OCI-M2 (cell line): ENCODE results near the gene CCDC47.
"Not testable (repeated sequence)": the region's sequence is repeated elsewhere in the genome, so short reads cannot be mapped to it uniquely, and the experiment has no call there.

Experiments used
- DNase-seq: peaks from one replicate; lab custom pipeline; 2025; ENCODE audit not compliant: unreplicated experiment; lab: John Stamatoyannopoulos, UW

CCDC47 gene

GRCh38 chr17:63773272-63774140 lies at the start of gene CCDC47:
Gene CCDC47, minus strand, starts transcription at chr17:63773597. Its CDS starts 7,422 bp downstream, at chr17:63766175.
- DNase-seq = peak; percentile 79

DNA sequence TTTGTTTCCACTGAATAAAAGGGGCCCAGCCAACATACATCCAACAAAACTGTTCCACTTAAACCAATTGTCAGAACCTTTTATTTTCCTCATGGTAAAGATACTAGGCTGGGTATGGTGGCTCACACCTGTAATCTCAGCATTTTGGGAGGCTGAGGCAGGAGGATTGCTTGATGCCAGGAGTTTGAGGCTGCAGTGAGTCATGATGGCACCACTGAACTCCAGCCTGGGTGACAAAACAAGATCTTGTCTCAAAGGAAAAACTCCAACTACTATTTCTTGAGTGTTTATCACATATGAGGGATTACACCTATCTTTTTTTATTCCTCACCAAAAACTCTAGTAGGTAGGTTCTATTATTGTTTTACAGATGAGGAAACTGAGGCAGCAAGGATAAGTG lies 49.1 kb upstream of the CCDC47 start:
- no peak for DNase-seq

- DNase-seq = no peak
Observed at GRCh38 chr17:63821804-63822203, 48.4 kb upstream of the CCDC47 start.

- DNase-seq = no peak
Observed at GRCh38 chr17:63820963-63821561, 47.7 kb upstream of the CCDC47 start.

DNA sequence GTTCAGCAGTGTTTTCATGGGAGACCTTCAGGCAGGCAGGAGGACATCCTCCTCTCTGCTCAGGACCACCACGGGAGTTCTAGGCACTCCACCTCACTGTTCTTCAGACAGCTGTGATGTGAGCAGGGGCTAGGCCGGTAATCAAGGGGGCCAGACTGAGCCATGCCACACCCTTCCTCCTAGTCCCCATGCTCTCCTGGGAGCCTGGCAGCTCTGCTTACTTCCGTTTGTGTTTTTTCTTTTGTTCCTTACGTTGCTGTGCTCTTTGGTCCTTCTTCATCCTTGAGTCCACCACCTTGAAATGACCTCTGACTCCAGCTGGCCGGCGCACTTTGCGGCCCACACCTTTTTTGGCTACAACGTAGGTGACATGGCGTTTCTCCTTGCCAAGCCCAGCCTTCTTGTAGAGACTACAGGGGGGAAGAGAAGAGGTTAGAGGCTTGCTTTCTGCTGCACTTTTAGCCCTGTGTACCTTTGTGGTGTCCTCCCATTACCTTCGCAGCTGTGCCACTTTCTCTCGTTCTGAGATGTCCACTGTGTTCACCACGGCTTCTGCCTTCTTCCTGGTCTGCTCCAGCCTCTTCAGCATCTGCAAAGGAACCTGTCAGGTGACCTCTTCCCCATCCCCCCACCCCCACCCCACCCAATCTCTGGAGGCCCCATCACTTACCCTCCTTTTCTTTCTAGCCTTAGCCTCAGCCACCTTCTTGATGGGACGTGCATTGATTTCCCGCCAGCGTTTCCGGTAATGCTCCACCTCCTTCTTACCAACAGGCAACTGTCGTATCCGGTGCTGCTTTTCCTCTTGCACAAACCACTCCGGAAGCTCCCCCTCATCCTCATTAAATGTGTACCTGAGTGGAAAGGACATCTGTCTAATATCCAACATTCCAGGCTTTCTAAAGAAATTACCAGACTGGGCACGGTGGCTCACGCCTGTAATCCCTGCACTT lies 46.5 kb upstream of the CCDC47 start:
- no peak for DNase-seq

DNA sequence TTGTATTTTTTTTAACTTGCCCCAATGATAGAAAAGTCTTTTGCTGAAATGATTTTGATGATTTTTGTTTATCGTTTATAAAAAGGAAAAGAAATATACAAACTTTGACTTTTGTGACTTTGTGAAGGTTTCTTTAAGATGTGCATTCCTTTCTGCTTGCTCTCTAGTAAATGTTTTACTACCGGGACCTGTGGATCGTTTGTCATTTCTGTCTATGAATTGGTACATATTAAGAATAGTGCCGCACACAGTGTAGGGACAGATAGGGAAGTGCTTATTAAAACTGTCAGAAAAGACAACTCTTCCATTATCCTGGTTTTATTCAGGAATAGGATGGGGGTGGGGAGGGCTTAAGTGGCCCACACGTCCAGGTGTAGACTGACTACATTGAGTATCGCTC lies 45.7 kb upstream of the CCDC47 start:
- no peak for DNase-seq

DNA sequence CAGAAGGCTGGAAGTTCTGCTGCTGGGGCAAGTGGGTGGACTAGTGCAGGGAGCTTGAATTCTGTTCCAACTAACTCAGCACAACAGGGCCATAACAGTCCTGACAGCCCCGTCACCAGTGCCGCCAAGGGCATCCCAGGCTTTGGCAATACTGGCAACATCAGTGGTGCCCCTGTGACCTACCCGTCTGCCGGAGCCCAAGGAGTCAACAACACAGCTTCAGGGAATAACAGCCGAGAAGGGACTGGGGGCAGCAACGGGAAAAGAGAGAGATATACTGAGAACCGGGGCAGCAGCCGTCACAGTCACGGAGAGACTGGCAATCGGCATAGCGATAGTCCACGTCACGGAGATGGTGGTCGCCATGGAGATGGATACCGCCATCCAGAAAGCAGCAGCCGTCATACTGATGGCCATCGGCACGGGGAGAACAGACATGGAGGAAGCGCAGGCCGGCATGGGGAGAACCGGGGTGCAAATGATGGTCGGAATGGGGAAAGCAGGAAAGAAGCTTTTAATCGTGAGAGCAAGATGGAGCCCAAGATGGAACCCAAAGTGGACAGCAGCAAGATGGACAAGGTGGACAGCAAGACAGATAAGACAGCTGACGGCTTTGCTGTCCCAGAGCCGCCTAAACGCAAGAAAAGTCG lies 44.5 kb upstream of the CCDC47 start:
- DNase-seq = no peak

DNA sequence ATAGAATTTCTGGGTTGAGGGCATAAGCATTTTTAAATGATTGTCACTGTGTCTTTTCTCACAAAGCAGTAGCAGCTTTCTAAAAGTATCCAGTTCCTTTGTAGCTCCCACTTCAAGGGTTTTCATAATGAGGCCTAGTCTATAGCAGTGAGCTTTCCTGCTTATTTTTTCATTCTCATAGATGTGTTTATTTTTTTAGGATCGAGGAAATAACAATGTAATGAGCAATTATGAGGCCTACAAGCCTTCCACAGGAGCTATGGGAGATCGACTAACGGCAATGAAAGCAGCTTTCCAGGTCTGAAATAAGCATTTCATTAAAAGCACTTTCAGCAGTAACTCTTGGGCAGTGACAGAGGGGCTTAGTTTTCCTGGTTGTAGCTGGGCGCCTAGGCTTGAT lies 43.3 kb upstream of the CCDC47 start:
- no peak for DNase-seq

- no peak for DNase-seq
Observed at GRCh38 chr17:63816123-63816522, 42.7 kb upstream of the CCDC47 start.

DNA sequence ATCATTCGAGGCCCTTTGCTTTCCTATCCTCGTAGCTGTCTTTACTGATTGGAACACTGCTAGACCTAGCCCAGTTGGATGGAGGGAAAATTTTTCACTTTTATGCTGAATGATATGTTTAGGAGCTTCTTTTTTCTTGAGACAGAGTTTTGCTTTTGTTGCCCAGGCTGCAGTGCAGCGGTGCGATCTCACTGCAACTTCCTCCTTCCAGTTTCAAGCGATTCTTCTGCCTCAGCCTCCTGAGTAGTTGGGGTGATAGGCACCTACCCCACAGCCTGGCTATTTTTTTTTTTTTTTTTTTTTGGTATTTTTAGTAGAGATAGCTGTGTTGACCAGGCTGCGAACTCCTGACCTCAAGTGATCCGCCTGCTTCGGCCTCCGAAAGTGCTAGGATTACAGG lies 36.6 kb upstream of the CCDC47 start:
- no peak for DNase-seq

GRCh38 chr17:63805591-63805990 lies 32.2 kb upstream of the CCDC47 start:
- no peak for DNase-seq

GRCh38 chr17:63804328-63804727 lies 30.9 kb upstream of the CCDC47 start:
- no peak for DNase-seq

- DNase-seq = no peak
Observed at GRCh38 chr17:63800783-63801182, 27.4 kb upstream of the CCDC47 start.

DNA sequence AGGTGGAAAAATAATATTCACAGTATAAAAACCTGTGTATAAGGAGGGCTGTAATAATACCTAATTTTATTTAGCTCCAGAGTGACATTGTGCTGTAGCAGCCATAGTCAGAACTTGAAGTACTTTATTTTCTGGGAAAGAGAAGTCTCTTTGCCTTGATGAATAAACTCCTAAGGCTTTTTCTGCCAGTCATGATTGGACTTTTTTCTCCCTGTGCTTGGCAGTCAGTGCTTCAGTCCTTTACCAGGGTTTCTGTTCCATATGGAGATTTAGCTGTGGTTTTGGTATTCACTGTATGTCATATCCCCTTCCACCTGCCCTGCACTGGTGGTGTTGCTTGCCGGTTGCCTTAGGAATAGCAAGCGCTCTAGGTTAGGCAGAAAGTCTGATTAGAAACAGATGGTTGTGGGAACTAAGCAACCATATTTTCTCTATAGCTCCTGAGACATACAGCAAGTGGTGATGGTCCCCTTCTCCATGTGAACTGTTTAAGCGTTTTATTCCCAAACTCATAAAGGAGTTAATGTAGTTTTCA lies 25.2 kb upstream of the CCDC47 start:
- DNase-seq = no peak

DNA sequence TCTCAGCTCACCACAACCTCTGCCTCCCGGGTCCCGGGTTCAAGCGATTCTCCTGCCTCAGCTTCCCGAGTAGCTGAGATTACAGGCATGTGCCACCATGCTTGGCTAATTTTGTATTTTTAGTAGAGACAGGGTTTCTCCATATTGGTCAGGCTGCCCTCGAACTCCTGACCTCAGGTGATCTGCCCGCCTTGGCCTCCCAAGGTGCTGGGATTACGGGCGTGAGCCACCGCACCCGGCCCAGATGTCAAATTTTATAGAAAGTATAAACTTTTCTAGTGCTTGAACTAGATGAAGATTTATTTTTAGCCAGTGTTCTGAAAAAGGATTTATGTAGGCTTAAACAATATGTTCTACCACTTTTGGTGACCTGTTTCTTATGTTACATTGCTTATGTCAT lies 23.0 kb upstream of the CCDC47 start:
- DNase-seq = not testable (repeated sequence)

- no peak for DNase-seq
Observed at GRCh38 chr17:63792055-63792729, 18.8 kb upstream of the CCDC47 start.

- DNase-seq = no peak
Observed at GRCh38 chr17:63790057-63790456, 16.7 kb upstream of the CCDC47 start.

GRCh38 chr17:63786971-63787711 lies 13.7 kb upstream of the CCDC47 start:
- no peak for DNase-seq

- DNase-seq = no peak
Observed at GRCh38 chr17:63786117-63786516, 12.7 kb upstream of the CCDC47 start.
